Measurements from ENCODE around the gene TAL2.

Gene TAL2

GRCh38 chr9:105662184-105663104 lies at the start of gene TAL2:
TSS of gene TAL2 (plus strand) at chr9:105662457. CDS start at chr9:105662497, 40 bp downstream.
- no peak for DNase-seq (ENCODE audit: low read depth)

GRCh38 chr9:105621001-105621400 lies 41.3 kb upstream of the TAL2 start:
- DNase-seq (ENCODE audit: low read depth), result no peak

- DNase-seq (ENCODE audit: low read depth), result no peak
Measured at GRCh38 chr9:105625088-105625487, 37.2 kb upstream of the TAL2 start.

GRCh38 chr9:105632807-105633206 lies 29.4 kb upstream of the TAL2 start:
- DNase-seq (ENCODE audit: low read depth), result no peak

- DNase-seq (ENCODE audit: low read depth), result no peak
Measured at GRCh38 chr9:105633411-105633810, 28.8 kb upstream of the TAL2 start.

GRCh38 chr9:105636331-105636730 lies 25.9 kb upstream of the TAL2 start:
- DNase-seq (ENCODE audit: low read depth), result no peak

GRCh38 chr9:105637787-105638395 lies 24.4 kb upstream of the TAL2 start:
- DNase-seq (ENCODE audit: low read depth), result no peak

- DNase-seq (ENCODE audit: low read depth), result no peak
Measured at GRCh38 chr9:105639936-105640335, 22.3 kb upstream of the TAL2 start.

GRCh38 chr9:105643795-105644194 lies 18.5 kb upstream of the TAL2 start:
- no peak for DNase-seq (ENCODE audit: low read depth)

GRCh38 chr9:105646879-105647594 lies 15.2 kb upstream of the TAL2 start:
- DNase-seq (ENCODE audit: low read depth), result no peak

GRCh38 chr9:105647595-105648349 lies 14.5 kb upstream of the TAL2 start:
- no peak for DNase-seq (ENCODE audit: low read depth)

GRCh38 chr9:105651806-105652205 lies 10.5 kb upstream of the TAL2 start:
- DNase-seq (ENCODE audit: low read depth), result no peak

- DNase-seq (ENCODE audit: low read depth), result no peak
Measured at GRCh38 chr9:105656131-105656921, 5.9 kb upstream of the TAL2 start.

GRCh38 chr9:105658351-105658750 lies 3.9 kb upstream of the TAL2 start:
- DNase-seq (ENCODE audit: low read depth), result no peak

- DNase-seq (ENCODE audit: low read depth), result peak; percentile 14
Measured at GRCh38 chr9:105661011-105661410, 1.2 kb upstream of the TAL2 start.

GRCh38 chr9:105663914-105664313 lies 1.7 kb downstream of the TAL2 start:
- no peak for DNase-seq (ENCODE audit: low read depth)

- no peak for DNase-seq (ENCODE audit: low read depth)
Measured at GRCh38 chr9:105667867-105668266, 5.6 kb downstream of the TAL2 start.

- DNase-seq (ENCODE audit: low read depth), result no peak
Measured at GRCh38 chr9:105670315-105670714, 8.1 kb downstream of the TAL2 start.

GRCh38 chr9:105670775-105671174 lies 8.5 kb downstream of the TAL2 start:
- no peak for DNase-seq (ENCODE audit: low read depth)

GRCh38 chr9:105672711-105673234 lies 10.5 kb downstream of the TAL2 start:
- no peak for DNase-seq (ENCODE audit: low read depth)

- no peak for DNase-seq (ENCODE audit: low read depth)
Measured at GRCh38 chr9:105673850-105674387, 11.7 kb downstream of the TAL2 start.

Data from fibroblast of gingiva (primary cell).